Activated B cell treated with CpG ODN at 0.5 μM for 24 hours (primary cell): ENCODE data around the gene WDR5. TPM values are rescaled to one million over a fixed set of nuclear protein-coding genes. Genes with fewer than 3 reads are reported as not detected.
A peak's percentile ranks its signal among the peaks of the same experiment; 100 is the strongest.

Source experiments
- ATAC-seq: fragments of 200-7000 bp; cut with Tn5 transposase; one replicate; pipeline ENCODE4 v1.10.0; 2021; ENCODE audit warnings: low read depth, mild to moderate bottlenecking, moderate library complexity
- CTCF ChIA-PET: fragments of 350-600 bp; sonication (Branson Sonifier 250); formaldehyde crosslinking; loops from one replicate; lab custom pipeline; 2021; ENCODE audit warnings: antibody characterized with exemption; lab: Charles Lee
- POLR2A ChIA-PET: fragments of 350-600 bp; sonication (Branson Sonifier 250); formaldehyde crosslinking; loops from one replicate; lab custom pipeline; 2021; ENCODE audit warnings: antibody characterized with exemption; lab: Charles Lee
- DNase-seq: peaks from one replicate; pipeline ENCODE4 v3.0.0; 2022
- H3K27ac Mint-ChIP-seq: one replicate; pipeline ENCODE4 v1.8.0; 2020; ENCODE audit warnings: mixed read lengths
- H3K27me3 Mint-ChIP-seq: one replicate; pipeline ENCODE4 v1.8.0; 2021; ENCODE audit warnings: mixed read lengths
- H3K36me3 Mint-ChIP-seq: one replicate; pipeline ENCODE4 v1.8.0; 2021; ENCODE audit warnings: low read depth, mixed read lengths
- H3K4me1 Mint-ChIP-seq: one replicate; pipeline ENCODE4 v1.8.0; 2021; ENCODE audit warnings: mixed read lengths
- H3K4me3 Mint-ChIP-seq: one replicate; pipeline ENCODE4 v1.8.0; 2020; ENCODE audit warnings: mild to moderate bottlenecking, mixed read lengths
- H3K9me3 Mint-ChIP-seq: one replicate; pipeline ENCODE4 v1.8.0; 2020; ENCODE audit warnings: mixed read lengths
- intact Hi-C: fragments of 100-400 bp; cut with micrococcal nuclease; formaldehyde crosslinking; loops from one replicate; pipeline ENCODE4 v1.15.1; 2024
- total RNA-seq: library from RNA; stranded (reverse); gene quantifications from 2 replicates; pipeline ENCODE4 v1.2.3, GENCODE V29; 2022
- TF ChIP-seq, protein P1 (sequence below): fragments of 200-600 bp; IDR thresholded peaks from one replicate; pipeline ENCODE4 v1.8.0; 2022; ENCODE audit warnings: antibody characterized with exemption, mild to moderate bottlenecking

The WDR5 gene
- total RNA-seq, 1 donor from 2014 or later, result 22.4 TPM

DNA sequence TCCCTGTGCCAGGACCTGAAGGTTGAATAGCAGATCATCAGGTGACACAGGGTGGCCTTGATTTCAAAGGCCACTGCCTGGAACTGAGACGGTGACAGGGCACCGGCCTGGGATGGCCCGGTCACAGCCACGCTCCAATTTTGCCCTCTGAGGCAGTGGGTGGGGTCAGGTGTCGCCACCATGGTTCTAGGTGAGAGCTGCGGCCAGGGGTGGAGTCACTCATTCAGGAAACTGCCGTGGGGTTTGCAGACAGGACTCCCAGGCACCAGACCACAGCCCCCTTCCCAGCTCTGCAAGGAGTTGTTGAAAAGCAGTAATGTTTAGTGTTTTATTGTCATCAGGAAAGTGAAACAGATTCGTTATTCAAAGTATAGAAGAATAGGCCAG is 45.8 kb downstream of the WDR5 start:
- no peaks in the 10 kb centered on the region for H3K36me3 Mint-ChIP-seq
- CTCF ChIA-PET, result no interaction called here
- TF ChIP-seq, protein P1, sequence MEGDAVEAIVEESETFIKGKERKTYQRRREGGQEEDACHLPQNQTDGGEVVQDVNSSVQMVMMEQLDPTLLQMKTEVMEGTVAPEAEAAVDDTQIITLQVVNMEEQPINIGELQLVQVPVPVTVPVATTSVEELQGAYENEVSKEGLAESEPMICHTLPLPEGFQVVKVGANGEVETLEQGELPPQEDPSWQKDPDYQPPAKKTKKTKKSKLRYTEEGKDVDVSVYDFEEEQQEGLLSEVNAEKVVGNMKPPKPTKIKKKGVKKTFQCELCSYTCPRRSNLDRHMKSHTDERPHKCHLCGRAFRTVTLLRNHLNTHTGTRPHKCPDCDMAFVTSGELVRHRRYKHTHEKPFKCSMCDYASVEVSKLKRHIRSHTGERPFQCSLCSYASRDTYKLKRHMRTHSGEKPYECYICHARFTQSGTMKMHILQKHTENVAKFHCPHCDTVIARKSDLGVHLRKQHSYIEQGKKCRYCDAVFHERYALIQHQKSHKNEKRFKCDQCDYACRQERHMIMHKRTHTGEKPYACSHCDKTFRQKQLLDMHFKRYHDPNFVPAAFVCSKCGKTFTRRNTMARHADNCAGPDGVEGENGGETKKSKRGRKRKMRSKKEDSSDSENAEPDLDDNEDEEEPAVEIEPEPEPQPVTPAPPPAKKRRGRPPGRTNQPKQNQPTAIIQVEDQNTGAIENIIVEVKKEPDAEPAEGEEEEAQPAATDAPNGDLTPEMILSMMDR, result no peak
- POLR2A ChIA-PET, result no interaction called here
- H3K9me3 Mint-ChIP-seq, result no peaks in the 10 kb centered on the region
- no peak for DNase-seq
- no peak for ATAC-seq
- intact Hi-C loops, result no loop called here
- no peak overlapping the region for H3K27ac Mint-ChIP-seq
- H3K27me3 Mint-ChIP-seq, result peaks cover 32% of the 10 kb centered on the region
- peaks cover 13% of the 10 kb centered on the region for H3K4me1 Mint-ChIP-seq
- H3K4me3 Mint-ChIP-seq, result no peak overlapping the region

DNA sequence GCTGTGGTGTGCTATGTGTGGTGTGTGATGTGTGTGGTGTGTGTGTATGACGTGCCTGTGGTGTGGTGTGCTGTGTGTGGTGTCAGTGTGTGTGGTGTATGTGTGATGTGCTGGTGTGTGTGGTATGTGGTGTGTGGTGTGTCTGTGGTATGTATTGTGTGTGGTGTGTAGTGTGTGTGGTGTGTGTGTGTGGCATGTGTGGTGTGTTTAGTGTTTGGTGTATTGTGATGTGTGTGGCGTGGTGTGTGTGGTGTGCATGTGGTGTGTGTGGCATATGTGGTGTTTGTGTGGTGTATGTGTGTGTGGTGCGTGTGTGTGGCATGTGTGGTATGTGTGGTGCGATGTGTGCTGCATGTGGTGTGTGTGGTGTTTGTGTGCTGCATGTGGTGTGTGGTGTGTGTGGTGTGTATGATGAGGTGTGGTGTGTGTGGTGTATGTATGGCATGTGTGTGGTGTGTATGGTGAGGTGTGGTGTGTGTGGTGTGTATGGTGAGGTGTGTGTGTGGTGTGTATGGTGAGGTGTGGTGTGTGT is 46.7 kb downstream of the WDR5 start:
- H3K27me3 Mint-ChIP-seq, result peaks cover 29% of the 10 kb centered on the region
- intact Hi-C loops, result no loop called here

DNA sequence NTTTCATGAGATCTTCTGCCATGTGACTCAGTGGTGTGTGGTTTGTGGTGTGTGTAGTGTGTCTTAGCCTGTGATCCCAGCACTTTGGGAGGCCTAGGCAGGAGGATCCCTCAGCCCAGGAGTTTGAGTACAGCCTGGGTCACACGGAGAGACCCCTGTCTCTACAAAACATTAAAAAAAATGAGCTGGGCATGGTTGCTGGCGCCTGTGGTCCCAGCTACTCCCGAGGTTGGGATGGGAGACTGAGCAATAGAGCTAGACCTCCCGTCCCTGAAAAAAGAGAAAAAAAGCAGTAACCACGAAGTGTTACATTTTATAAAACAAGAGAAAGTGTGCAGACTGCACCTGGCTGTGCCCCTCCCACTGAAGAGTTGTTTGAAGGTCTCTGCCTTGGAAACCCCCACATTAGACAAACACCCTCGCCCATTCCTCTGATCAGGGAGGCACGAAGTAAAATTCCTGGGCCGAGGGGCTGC is 49.7 kb downstream of the WDR5 start:
- H3K4me3 Mint-ChIP-seq, result no peak overlapping the region
- peaks cover 13% of the 10 kb centered on the region for H3K27me3 Mint-ChIP-seq
- intact Hi-C loops, result no loop called here
- ATAC-seq, result peak; percentile 25
- TF ChIP-seq, protein P1, result no peak
- no peaks in the 10 kb centered on the region for H3K9me3 Mint-ChIP-seq
- POLR2A ChIA-PET, result no interaction called here
- H3K4me1 Mint-ChIP-seq, result peaks cover 13% of the 10 kb centered on the region
- CTCF ChIA-PET, result interaction anchor here (0.6 kb wide), 1 partner anchor 695 kb away, joined by 3 read pairs; no protein-coding TSS in a partner anchor
- no peak for DNase-seq
- peak overlapping the region; percentile 5 for H3K27ac Mint-ChIP-seq
- no peaks in the 10 kb centered on the region for H3K36me3 Mint-ChIP-seq

More for the DNA sequence above, 46.7 kb downstream of the WDR5 start:
- Mint-ChIP-seq H3K4me1 (peaks cover 13% of the 10 kb centered on the region), H3K27ac (no peak overlapping the region), H3K9me3 (no peaks in the 10 kb centered on the region), H3K4me3 (no peak overlapping the region), H3K36me3 (no peaks in the 10 kb centered on the region)
- ATAC-seq (no peak), DNase-seq (no peak)
- CTCF ChIA-PET, result no interaction called here
- TF ChIP-seq, protein P1, result no peak
- POLR2A ChIA-PET, result no interaction called here

DNA sequence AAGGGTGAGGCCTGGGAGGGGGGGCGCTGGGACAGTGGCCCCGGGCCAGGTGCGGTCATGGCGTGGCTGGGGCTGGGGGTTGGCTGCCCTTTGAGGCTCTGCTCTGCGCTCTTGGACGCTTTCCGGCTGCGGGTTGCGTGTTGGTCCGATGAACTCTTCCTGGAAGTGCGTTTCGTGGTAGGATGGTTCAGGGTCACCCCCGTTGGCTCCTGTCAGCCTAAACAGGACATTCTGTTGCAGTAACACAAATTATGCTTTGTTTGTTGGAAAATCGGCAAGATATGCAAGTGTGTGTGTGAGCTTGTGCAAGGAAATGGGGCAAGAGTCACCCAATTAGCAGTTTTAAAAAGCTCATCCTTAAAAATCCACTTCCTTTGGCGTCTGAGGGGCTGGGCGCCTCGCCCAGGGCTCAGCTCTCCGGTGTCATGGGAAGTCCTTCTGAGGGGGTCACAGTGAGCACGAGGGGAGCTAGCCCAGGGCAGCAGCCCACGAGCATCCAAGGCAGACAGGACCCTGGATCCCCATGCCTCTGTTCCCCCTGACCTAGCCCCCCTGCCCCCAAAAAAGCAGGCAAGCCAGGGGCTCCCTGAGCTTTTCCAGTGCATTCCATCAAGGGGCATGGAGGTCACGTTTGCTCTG is 50.7 kb downstream of the WDR5 start:
- no peaks in the 10 kb centered on the region for H3K9me3 Mint-ChIP-seq
- ATAC-seq (no peak), DNase-seq (no peak)
- no peak overlapping the region for H3K27ac Mint-ChIP-seq
- TF ChIP-seq, protein P1, result no peak
- peaks cover 7% of the 10 kb centered on the region for H3K27me3 Mint-ChIP-seq
- no peak overlapping the region for H3K4me3 Mint-ChIP-seq
- POLR2A ChIA-PET, result no interaction called here
- CTCF ChIA-PET, result no interaction called here
- intact Hi-C loops, result no loop called here
- no peaks in the 10 kb centered on the region for H3K36me3 Mint-ChIP-seq
- H3K4me1 Mint-ChIP-seq, result peaks cover 13% of the 10 kb centered on the region

DNA sequence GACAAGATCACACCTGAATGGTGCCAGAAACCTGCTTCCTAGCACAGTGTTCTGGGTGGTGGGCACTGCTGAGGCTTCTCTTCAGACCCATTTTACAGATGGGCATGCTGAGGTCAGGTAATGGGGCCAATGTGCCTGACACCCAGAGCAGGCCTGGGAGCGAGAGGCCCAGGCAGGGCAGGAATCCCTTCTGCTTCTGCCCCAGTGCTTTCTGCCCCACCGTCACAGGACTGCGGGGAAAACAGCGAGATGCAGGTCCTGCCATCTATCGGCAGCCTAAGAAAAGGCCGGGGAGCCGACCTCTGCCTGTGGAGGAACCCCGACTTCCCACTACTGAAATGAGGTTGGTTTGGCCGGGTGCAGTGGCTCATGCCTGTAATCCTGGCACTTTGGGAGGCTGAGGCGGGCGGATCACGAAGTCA is 51.2 kb downstream of the WDR5 start:
- intact Hi-C loops, result no loop called here
- ATAC-seq, result no peak
- Mint-ChIP-seq H3K27ac (no peak overlapping the region), H3K27me3 (peaks cover 11% of the 10 kb centered on the region), H3K4me3 (no peak overlapping the region), H3K36me3 (no peaks in the 10 kb centered on the region), H3K9me3 (no peaks in the 10 kb centered on the region), H3K4me1 (peaks cover 11% of the 10 kb centered on the region)
- TF ChIP-seq, protein P1, result no peak
- DNase-seq, result no peak
- POLR2A ChIA-PET, result no interaction called here
- CTCF ChIA-PET, result no interaction called here
